GM12872 (cell line): ENCODE data around the gene KCNMB2.

Source experiments
- TF ChIP-seq, protein P1 (sequence below): IDR thresholded peaks from 3 replicates; pipeline ENCODE4 v1.5.1; 2011; ENCODE audit warnings: low read depth, mild to moderate bottlenecking, low read length, moderate library complexity; ENCODE audit not compliant: insufficient read depth

KCNMB2 gene

DNA sequence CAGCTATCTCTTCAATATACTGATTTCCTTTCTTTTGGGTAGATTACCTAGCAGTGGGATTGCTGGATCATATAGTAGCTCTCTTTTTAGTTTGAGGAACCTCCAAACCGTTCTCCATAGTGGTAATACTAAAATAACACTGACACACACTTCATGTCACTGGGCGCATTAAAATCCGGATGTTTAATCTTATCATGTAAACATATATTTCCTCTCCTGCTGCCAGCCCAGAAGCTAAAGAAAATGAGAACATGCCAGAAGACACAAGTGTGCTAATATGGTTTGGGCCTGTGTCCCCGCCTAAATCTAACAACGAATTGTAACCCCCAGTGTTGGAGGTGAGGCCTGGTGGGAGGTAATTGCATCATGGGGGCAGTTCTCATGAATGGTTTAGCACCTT lies 23.6 kb upstream of the KCNMB2 start:
- TF ChIP-seq, protein P1, sequence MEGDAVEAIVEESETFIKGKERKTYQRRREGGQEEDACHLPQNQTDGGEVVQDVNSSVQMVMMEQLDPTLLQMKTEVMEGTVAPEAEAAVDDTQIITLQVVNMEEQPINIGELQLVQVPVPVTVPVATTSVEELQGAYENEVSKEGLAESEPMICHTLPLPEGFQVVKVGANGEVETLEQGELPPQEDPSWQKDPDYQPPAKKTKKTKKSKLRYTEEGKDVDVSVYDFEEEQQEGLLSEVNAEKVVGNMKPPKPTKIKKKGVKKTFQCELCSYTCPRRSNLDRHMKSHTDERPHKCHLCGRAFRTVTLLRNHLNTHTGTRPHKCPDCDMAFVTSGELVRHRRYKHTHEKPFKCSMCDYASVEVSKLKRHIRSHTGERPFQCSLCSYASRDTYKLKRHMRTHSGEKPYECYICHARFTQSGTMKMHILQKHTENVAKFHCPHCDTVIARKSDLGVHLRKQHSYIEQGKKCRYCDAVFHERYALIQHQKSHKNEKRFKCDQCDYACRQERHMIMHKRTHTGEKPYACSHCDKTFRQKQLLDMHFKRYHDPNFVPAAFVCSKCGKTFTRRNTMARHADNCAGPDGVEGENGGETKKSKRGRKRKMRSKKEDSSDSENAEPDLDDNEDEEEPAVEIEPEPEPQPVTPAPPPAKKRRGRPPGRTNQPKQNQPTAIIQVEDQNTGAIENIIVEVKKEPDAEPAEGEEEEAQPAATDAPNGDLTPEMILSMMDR, result no peak

DNA sequence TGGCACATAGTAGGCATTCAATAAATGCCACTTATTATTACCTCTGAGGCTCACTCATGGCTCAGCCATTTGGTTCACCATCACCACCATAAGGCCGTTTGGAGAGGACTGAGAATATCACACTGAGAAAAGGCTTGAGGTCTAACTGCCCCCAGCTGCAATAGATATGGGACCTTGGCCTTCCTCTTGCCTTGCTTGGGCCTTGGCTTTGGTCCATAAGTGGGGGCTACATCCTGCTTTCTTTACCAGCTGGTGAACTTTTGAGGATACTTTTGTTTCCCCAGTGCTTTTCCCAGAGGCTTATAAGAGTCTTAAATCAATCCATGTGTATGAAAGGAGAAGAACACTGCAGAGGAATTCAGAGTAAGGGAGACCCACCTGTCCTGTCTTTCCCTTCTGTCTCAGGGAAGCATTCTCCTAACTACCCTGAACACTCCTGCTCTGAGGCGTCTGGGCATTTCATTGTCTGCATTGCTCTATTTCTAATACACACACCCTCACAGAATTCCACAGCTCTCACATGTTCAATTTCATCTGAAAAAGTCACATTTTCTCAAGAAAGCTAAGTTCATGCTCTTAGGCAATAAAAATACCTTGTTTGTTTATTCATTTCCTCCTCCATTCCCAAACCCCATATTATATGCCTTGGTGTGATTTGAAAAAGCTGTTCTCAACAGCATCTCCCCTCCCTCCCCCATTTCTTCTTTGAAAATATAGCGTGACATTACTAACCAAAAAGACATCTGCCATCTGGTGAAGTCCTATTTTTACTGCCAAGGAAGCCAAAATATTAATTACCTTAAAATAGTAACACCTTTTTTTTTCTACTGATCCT lies 22.5 kb upstream of the KCNMB2 start:
- TF ChIP-seq, protein P1, result no peak

DNA sequence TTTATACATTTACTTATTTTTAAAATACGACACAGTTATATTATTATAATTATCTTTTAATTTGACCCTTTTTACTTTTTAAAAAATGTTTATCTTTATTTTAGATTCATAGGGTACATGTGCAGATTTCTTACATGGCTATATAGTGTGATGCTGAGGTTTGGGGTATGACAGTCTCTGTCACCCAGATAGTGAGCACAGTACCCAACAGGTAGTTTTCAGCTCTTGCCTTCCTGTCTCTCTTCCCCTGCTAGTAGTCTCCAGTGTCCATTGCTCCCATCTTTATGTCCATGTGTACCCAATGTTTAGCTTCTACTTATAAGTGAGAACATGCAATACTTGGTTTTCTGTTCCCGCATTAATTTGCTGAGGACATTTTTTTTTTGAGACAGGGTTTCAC lies 21.8 kb upstream of the KCNMB2 start:
- TF ChIP-seq, protein P1, result no peak

DNA sequence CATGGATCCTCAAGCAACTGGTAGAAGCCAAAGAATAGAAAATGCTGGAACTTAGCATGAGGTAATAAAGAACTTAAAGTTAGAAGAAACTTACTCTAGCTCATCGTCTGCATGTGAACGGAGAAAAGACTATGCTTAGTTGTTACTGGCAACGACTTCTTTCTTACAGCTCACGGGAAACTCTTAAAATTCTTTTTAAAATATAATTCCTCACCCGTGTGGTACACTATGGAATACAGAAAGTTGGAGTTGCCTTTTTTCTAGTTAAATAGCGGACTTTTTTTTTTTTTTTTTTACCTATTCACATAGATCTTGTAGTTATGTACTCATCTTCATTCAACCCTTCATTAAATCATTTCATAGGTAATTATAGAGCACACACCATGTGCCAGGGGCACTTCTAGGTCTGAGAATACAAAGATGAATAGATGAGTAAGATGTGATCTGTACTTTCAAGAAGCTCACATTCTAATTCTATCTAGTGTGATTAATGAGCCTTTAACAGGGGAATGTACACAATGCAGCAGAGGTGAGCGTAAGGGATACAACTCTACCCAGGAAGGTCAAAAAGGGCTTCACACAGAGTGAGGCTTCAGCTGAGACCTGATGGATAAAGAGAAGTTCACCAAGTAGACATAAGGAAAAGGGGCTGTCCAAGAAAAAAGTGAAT lies 18.4 kb upstream of the KCNMB2 start:
- TF ChIP-seq, protein P1, result no peak

DNA sequence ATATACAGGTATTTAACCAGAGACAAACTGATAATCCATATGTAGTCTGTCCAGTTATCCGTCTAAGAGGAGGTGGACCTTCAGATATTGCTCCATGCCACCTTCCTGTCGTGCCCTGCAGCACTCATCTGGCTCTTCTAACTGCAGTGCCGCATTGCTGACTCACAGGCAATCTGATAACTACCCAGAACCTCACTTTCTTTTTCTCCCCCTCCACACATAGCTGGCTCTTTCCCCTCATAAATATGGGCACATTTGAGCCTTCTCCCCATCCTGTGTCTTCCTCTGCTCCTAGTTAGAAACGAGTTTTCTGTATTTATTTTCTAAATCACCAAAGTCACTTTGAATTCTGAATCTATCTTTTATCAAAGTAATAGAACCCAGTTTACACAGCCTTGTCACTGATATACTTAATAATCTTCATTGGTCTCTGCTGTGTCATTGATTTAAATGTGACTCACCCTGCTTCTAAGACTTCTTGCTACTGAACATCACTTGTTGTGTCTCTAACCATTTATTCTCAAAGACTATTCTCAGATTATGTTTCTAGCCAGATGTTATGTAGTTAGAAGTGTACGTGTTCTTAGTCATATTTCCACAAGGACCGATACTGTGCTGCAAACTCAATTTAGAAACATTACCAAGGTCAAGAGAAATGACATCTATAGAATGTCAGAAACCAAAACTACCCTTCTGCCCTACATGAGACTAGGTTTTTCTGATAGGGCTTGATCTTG lies 17.4 kb upstream of the KCNMB2 start:
- TF ChIP-seq, protein P1, result no peak

DNA sequence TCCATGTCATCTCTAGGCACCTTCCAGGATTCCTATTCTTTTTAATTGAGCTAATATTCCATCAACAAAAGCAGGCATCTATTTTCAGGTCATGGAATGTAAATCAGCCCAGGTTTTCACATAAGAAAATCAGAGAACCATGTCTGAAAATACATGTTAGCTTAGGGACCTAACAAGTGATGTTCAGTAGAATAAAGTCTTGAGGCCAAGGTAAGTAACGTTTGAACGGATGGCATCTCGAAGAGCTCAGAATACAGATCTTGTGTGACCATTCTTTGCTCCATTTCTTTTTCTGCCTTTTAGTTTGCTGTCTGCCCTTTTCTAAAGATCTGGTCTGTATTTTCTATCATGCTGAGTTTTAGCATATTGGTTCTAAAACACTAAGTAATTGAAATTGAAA lies 16.5 kb upstream of the KCNMB2 start:
- TF ChIP-seq, protein P1, result no peak

DNA sequence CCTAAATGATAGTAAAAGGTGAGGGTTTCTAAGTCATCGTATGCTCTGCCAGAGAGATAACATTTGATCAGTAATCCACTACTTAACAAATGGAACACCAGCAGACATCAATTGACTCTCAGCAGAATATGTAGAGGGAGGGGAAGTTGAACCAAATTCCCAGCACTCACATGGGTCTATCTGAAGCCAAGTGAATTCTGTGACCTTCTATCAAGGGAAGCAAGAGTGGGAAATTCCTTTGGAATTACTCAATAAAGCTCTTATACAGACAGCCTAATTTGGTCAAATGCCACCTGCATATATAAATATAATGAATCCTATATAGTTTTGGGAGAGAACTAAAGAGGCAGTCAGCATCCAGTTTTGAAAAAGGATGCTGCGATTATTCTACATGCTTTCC lies 15.8 kb upstream of the KCNMB2 start:
- TF ChIP-seq, protein P1, result no peak
